Osteocyte (in vitro differentiated cells): ENCODE data around the gene MPZL3. TPM values are rescaled to one million over a fixed set of nuclear protein-coding genes. Genes with fewer than 3 reads are reported as not detected.

Experiments used
- DNase-seq: peaks from one replicate; pipeline ENCODE4 v3.0.0; 2021; ENCODE audit warnings: mixed read lengths; ENCODE audit not compliant: unreplicated experiment; ENCODE audit errors: extremely low spot score
- H3K27ac Mint-ChIP-seq: one replicate; pipeline ENCODE4 v1.8.0; 2021; ENCODE audit warnings: mild to moderate bottlenecking, mixed read lengths; ENCODE audit not compliant: unreplicated experiment
- H3K27me3 Mint-ChIP-seq: one replicate; pipeline ENCODE4 v1.8.0; 2021; ENCODE audit warnings: mixed read lengths; ENCODE audit not compliant: unreplicated experiment
- H3K36me3 Mint-ChIP-seq: one replicate; pipeline ENCODE4 v1.8.0; 2021; ENCODE audit warnings: mixed read lengths; ENCODE audit not compliant: unreplicated experiment
- H3K4me1 Mint-ChIP-seq: one replicate; pipeline ENCODE4 v1.8.0; 2021; ENCODE audit warnings: mixed read lengths; ENCODE audit not compliant: unreplicated experiment
- H3K4me3 Mint-ChIP-seq: one replicate; pipeline ENCODE4 v1.8.0; 2021; ENCODE audit warnings: mild to moderate bottlenecking, moderate library complexity, mixed read lengths; ENCODE audit not compliant: unreplicated experiment
- H3K9me3 Mint-ChIP-seq: one replicate; pipeline ENCODE4 v1.8.0; 2021; ENCODE audit warnings: mixed read lengths; ENCODE audit not compliant: unreplicated experiment
- CTCF ChIP-seq: fragments of 200-600 bp; sonication (generic); IDR thresholded peaks from 2 replicates; pipeline ENCODE4 v1.5.0; 2021; ENCODE audit warnings: antibody characterized with exemption, mild to moderate bottlenecking, moderate library complexity
- total RNA-seq: library from RNA; stranded (reverse); gene quantifications from 2 replicates; pipeline ENCODE4 v1.2.1, GENCODE V29; 2021

Gene MPZL3
- total RNA-seq, 1 donor from 2014 or later = 0.40 TPM

DNA sequence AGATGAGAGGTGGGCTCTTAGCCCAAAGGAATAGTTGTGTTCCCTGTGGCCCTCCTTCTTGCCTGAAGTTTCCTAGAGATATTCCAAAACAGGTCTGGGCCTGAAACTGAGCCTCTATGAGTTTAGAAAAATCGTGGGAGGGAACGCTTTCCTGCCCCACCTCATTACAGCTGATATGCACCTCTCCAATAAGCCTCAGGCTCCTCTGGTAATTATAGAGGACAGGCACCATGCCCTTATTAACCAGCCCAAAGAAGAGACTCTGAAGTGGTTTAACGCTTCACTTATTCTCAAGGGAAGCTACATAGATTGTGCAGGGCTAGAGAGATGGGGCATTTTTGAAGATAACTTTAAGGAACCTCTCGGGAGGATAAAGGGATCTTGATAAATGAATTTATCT is 15.3 kb upstream of the MPZL3 start:
- peaks cover 2% of the 10 kb centered on the region for H3K4me1 Mint-ChIP-seq
- no peak overlapping the region for H3K4me3 Mint-ChIP-seq
- no peak for DNase-seq
- H3K27ac Mint-ChIP-seq = no peak overlapping the region
- no peaks in the 10 kb centered on the region for H3K36me3 Mint-ChIP-seq
- no peak for TF ChIP-seq CTCF
- peaks cover 82% of the 10 kb centered on the region for H3K27me3 Mint-ChIP-seq
- no peaks in the 10 kb centered on the region for H3K9me3 Mint-ChIP-seq

GRCh38 chr11:118265954-118266353 is 13.8 kb upstream of the MPZL3 start:
- no peak for TF ChIP-seq CTCF
- Mint-ChIP-seq H3K4me1 (peaks cover 2% of the 10 kb centered on the region), H3K4me3 (no peak overlapping the region), H3K36me3 (no peaks in the 10 kb centered on the region), H3K27ac (no peak overlapping the region), H3K9me3 (no peaks in the 10 kb centered on the region), H3K27me3 (peaks cover 84% of the 10 kb centered on the region)
- DNase-seq = no peak

DNA sequence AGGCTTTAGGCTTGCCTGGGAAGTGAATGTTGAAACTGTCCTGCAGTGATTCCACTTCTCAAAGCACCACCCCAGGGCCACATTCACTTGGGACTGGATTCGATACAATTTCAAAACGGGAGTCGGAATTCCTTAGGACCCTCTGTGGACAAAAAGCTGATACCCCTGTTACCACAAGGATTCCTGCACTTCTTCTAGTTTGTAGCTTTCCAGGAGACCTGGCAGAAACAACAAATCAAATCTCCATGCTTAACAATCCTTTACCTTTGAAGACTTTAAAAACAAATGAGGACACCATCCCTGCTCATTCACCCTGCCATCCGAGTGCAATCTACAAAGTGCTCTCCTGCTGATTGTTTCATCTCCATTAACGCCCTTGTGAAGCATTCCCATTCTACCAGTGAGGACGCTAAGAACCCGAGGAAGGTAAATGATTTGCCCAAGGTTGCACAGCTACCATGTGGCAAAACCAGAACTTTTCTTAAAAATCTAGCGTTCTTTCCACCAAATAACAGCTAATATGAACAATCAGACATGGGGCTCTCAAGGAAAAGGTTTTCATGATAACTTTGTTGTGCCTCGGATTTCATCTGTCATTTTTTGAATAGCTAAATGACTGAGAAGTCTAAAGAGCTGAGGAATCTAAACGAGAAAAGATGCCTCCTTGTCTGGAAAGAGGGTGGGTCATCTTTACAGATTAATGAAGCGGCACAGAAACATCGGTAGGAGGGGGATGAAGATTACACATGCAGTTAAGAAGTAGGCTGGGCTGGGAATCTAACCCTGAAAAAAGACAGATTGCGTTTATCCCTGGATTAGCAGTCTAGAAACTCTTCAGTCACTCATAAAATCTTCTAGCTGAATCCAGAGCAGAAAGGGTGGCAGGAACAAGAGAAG is 12.7 kb upstream of the MPZL3 start:
- DNase-seq = no peak
- no peak overlapping the region for H3K27ac Mint-ChIP-seq
- H3K36me3 Mint-ChIP-seq = no peaks in the 10 kb centered on the region
- no peak for TF ChIP-seq CTCF
- no peaks in the 10 kb centered on the region for H3K9me3 Mint-ChIP-seq
- H3K27me3 Mint-ChIP-seq = peaks cover 76% of the 10 kb centered on the region
- no peak overlapping the region for H3K4me3 Mint-ChIP-seq
- H3K4me1 Mint-ChIP-seq = peaks cover 2% of the 10 kb centered on the region

GRCh38 chr11:118263695-118264568 is 11.8 kb upstream of the MPZL3 start, which contains the start of gene MPZL2:
Gene MPZL2, minus strand, starts transcription at chr11:118264297. Its CDS starts 144 bp downstream, at chr11:118264153.
- peaks cover 70% of the 10 kb centered on the region for H3K27me3 Mint-ChIP-seq
- H3K4me1 Mint-ChIP-seq = peaks cover 2% of the 10 kb centered on the region
- no peaks in the 10 kb centered on the region for H3K36me3 Mint-ChIP-seq
- H3K9me3 Mint-ChIP-seq = no peaks in the 10 kb centered on the region
- H3K27ac Mint-ChIP-seq = no peak within 1 kb of the TSS
- no peak for TF ChIP-seq CTCF
- H3K4me3 Mint-ChIP-seq = no peak within 1 kb of the TSS
- no peak for DNase-seq

- Mint-ChIP-seq H3K27me3 (peaks cover 69% of the 10 kb centered on the region), H3K4me3 (no peak overlapping the region), H3K9me3 (no peaks in the 10 kb centered on the region), H3K27ac (no peak overlapping the region), H3K36me3 (no peaks in the 10 kb centered on the region), H3K4me1 (peaks cover 2% of the 10 kb centered on the region)
- TF ChIP-seq CTCF = no peak
- no peak for DNase-seq
Observed at GRCh38 chr11:118263112-118263511, 10.9 kb upstream of the MPZL3 start.
